Measurements from ENCODE around the gene PACC1.
"Not testable (repeated sequence)": the region's sequence is repeated elsewhere in the genome, so short reads cannot be mapped to it uniquely, and the experiment has no call there.

The PACC1 gene

DNA sequence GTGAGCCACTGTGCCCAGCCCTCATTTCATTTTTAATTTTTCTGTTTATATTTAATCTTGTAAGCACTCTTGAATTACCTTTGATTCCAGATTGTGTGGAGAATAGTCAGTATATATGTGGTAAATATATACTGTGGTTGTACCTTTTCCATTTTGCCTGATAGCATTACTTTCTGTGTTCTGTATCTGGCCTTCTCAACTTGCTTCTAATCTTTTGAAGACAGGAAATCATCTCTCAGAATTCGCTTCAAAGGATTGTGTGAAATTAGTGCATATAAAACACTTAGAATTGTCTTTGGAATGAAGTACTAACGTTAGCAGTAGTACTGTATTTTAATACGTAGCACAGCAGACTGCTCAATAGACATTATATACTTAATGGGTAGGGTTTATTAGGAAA is 91.6 kb downstream of the PACC1 start:
- peak; percentile 9 for FAIRE-seq

DNA sequence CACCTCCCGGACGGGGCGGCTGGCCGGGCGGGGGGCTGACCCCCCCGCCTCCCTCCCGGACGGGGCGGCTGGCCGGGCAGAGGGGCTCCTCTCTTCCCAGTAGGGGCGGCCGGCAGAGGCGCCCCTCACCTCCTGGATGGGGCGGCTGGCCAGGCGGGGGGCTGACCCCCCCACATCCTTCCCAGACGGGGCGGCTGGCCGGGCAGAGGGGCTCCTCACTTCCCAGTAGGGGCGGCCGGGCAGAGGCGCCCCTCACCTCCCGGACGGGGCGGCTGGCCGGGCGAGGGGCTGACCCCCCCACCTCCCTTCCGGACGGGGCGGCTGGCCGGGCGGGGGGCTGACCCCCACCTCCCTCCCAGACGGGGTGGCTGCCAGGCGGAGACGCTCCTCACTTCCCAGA is 93.7 kb downstream of the PACC1 start:
- not testable (repeated sequence) for FAIRE-seq

DNA sequence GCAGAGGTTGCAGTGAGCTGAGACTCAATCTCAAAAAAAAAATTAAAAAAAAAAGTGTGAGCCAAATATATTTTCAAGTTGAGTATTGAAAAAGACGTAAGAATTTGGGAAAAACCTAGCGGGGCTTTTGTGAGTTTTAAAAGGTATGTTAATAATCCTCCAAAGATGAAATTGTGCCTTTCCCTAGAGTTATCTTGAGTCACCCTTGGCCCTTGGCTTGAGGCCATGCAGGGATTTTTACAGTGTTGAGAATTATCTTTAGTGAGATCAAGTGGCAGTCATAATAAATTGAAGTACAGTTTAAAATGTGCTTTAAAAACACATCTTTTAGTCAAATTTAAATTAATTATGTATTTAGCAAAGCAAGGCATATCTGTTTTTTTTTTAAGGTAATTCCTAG is 96.8 kb downstream of the PACC1 start:
- no peak for FAIRE-seq

DNA sequence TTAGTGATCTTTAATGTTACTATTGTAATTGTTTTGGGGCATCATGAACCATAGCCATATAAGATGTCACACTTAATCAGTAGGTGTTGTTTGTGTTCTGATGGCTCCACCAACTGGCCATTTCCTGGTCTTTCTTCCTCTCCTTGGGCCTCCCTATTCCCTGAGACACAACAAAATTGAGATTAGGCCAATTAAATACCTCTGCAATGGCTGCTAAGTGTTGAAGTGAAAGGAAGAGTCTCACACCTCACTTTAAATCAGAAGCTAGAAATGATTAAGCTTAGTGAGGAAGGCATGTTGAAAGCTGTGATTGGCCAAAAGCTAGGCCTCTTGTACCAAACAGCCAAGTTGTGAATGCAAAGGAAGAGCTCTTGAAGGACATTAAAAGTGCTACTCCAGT is 98.8 kb downstream of the PACC1 start:
- no peak for FAIRE-seq

DNA sequence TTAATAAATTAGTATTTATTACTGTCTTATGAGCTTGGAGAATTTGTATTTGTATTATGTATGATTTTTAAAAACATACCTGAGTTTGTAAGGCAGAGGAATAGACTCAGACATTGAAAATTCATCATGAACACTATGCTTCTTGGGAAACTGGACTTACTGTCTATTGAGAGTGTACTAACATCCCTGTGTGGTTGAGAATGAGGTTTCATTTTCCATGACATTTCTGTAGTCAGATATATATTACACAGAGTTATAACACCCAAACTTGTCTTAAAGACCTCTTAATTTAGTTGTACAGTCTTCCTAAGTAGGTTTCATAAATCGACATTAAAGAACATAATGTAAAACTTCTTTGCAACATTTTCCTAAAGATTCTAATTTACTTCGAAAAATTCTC is 99.5 kb downstream of the PACC1 start:
- FAIRE-seq, result no peak
